ENCODE data around the gene PIP5KL1.

PIP5KL1 gene

GRCh38 chr9:127930231-127931091 lies at the start of gene PIP5KL1:
Gene PIP5KL1, minus strand, starts transcription at chr9:127930777. Its CDS starts 25 bp downstream, at chr9:127930752.
- peak; percentile 60 for DNase-seq (ENCODE audit: low spot score)

GRCh38 chr9:127980060-127980705 lies 49.6 kb upstream of the PIP5KL1 start:
- peak; percentile 45 for DNase-seq (ENCODE audit: low spot score)

DNA sequence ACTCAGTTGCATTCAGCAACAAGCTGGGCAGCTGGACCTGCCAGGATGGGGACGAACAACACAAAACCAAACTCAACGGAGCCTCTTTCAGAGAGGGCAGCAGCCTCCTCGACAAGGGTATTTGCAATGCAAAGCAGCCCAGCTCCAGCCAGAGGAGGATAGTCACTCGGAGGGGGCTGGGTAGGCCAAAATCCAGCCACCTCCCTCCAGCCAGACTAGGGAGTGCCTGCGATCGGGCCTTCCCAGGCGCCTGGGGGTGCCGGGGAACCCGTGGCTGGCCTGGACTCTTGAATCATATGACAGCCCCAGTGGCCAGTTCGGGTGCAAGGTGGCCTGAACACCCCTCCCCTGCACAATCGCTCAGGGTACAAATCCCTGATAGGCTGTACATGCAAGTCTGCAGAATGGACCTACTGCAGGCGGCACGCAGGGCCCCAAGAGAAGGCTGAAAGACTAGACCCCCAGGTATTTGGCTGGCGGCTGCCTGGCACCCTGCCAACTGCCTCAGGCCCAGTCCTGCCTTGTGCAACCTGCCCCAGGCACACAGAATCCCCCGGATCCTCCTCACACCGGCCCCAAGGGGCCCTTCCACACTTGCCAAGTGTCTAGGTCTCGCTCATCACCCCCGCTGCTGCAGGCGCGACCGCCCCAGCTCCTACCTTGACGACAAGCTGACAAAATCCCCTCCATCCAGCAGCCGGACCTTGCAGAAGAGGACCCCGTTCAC lies 48.9 kb upstream of the PIP5KL1 start:
- DNase-seq (ENCODE audit: low spot score), result no peak

- no peak for DNase-seq (ENCODE audit: low spot score)
Observed at GRCh38 chr9:127979015-127979332, 48.4 kb upstream of the PIP5KL1 start.

- DNase-seq (ENCODE audit: low spot score), result no peak
Observed at GRCh38 chr9:127977884-127978647, 47.5 kb upstream of the PIP5KL1 start.

DNA sequence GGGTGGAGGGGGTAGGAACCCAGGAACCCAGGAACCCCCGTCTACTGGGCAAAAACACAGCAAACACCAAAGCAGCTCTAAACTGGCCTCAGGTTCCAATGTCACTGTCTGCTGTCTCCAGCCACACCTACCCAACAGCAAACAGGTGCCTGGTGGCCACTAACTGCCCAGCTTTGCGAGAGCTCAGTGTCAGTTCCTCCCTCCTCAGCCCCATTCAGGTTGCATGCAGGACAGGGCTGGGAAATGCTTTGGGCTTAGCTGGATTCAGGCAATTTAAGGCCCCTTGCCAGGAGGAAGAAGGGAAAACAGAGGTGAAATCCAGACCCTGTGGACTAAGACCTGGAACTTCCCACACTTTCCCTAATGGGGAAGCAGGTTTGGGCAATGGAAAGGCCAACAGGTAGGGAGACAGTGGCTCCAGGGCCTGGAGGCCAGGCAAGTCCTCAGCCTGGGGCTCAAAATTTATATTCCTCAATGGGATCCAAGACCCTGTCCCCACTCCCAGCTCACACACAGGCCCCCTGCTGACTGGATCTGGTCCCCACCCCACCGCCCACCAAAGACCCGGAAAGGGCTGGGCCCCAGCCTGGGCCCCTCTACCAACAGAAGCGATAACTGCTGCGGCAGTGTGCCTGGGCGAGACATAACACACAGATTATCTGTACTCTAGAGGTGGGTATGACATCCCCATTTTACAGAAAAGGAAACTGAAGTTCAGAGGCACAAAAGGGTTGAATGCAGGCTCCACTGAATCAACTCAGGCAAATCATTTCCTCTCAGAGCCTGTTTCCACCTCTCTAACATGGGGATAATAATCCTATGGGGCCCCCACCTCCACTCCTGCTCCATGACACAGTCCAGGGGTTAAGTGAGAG lies 46.7 kb upstream of the PIP5KL1 start:
- no peak for DNase-seq (ENCODE audit: low spot score)

DNA sequence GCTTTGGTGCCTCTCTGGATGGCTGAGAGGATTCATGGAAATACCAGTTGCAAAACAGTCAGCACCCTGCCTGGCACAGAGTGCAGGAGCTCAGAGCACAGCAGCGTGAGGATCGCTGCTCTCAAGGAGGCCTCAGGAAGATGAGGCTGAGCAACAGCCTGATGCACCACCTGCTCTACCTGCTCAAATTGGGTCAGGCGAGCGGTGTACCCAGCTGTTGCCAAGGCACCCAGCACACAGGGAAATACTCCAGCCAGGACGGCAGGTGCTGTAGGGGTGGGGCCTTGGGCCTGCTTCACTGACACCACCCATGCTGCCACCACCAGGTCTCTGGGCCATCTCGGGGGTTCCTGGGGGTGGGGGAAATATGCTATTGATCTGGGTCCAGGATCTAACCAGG lies 45.9 kb upstream of the PIP5KL1 start:
- DNase-seq (ENCODE audit: low spot score), result peak; percentile 76

GRCh38 chr9:127975376-127976315 lies 45.1 kb upstream of the PIP5KL1 start:
- no peak for DNase-seq (ENCODE audit: low spot score)

DNA sequence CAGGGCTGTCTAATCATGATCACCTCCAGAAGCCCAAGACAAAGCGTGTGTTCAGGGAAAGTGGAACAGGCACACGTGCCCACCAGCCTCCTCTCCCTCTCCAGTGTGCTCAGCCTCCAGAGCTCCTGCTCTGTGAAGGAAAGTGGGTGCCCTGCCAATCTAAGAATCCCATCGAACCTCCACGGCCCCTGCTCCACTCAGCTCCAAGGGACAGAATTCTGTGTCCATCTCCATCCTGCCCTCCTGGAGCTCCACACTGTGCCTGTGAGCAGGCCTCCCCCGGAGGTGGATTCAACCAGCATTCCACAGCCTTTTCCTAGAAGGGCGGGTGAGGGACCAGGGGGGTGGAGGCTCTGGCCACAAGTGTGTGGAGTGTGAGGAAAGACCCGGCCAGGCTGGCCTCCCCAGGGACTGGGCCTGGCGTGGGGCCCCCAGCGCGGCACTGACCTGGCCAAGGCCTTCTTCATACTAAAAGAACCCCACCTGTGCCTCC lies 44.2 kb upstream of the PIP5KL1 start:
- DNase-seq (ENCODE audit: low spot score), result no peak

DNA sequence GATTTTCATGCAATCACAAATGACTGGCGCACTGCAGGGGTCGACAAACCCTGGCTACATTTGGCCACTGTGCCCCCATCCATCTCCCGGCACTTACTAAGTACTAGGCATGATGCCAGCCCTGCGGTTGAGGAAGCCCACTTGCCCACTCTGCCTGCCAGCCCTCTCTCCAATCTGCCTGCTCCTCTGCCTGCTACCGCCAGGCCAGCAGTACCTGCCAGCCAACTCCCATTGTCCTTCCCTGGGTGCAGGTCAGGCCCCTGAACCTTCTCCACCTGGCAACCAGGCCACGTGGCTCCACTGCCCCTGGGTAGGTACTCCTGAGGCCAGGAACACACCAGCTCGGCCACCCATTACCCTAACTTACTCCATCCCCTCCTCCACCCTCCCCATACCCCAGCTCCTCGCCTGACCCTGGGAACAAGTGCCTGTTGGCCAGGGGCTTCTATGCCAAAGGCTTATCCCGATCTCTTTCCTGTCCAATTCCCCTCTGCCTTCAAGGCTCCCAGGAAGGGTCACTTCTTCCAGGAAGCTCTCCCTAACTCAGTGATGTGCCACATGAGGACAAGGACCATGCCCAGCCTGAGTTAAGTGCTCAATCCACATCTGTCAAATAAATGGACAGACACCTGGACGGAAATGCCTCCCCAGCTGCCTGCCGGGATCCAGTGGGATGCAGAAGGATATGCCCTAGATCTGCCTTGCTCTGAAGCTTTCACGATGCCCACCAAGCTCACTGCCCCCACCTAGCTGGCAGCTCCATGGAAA lies 43.6 kb upstream of the PIP5KL1 start:
- no peak for DNase-seq (ENCODE audit: low spot score)

- no peak for DNase-seq (ENCODE audit: low spot score)
Observed at GRCh38 chr9:127973169-127974000, 42.8 kb upstream of the PIP5KL1 start.

- no peak for DNase-seq (ENCODE audit: low spot score)
Observed at GRCh38 chr9:127972236-127972871, 41.8 kb upstream of the PIP5KL1 start.

DNA sequence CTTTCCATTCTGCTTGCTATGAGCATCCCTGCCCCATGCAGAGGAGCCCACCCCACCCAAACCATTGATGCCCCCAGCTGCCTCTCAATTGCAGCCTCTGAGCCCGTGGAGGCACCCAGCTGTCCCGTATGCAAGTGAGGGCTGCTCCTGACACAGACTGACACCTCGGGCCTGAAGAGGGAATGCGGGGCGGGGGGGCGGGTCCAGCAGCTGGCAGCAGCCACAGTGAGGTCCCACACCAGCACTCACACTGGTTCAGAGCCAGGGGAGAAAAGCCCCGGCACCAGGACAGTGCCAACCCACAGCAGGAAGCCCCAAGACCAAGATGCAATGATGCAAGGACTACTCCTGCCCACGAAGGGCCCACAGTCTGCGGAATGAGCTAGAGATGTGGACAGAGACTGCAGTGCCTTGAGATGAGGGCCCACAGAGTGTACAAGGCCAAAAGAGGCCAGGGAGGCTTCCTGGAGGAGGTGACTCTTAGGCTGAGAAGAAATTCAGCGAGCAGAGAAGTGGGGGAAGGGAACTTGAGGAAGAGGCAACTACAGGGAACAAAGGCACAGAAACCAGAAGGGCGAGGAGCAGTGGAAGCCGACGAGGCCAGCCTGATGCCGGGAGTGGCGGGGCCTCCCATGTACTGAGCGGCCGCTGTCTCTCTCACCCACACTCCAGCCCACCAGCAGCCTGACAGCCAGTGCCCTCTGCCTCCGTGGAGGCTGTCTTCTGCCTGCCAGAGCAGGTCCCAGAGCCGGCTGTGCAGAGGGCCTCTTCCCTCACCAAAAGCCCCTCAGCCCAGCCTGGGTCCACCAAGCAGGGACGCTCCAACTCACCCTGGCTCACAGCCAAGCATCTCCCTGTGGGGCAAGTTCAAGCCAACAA lies 41.0 kb upstream of the PIP5KL1 start:
- no peak for DNase-seq (ENCODE audit: low spot score)

DNA sequence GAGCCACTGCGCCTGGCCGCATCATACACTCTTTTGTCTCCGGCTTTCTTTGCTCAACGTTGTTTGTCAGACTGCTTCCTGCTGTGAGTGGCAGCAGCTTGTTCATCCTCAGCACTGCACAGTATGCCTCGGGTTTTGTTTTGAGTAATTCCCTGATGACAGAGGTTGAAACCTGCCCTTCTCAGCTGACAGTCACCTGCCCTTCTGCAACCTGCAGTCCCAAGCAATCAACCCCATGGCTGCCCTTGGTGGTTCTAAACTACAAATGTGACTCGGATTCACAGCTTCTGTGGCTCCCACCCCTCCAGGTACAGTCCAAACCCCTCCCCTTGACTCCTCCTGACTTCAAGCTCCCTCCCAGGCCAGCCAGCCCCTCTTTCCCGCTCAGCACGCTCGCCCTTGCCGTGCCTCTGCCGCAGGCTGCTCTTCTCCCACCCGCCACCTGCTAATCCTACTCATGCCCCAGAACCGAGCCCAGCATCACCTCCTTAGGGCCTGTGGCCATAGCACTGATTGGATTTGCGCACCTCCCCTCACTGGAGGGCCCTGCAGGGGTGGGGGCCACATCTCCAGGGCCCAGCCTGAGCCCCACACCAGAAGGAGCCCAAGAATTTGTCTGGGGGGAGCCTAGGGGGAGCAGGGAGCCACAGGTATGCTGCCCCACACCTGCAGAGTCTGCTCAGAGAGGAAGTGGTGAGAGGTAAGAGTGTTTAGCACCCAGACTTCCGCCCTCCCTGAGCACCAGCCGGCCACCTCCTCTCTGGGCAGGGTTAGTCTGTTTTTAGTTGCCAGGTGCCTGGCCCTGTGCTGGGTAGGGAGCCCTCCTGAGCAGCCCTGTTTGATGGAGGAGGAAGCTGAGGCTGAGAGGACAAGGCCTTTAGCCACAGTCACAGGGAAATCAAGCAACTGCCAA lies 40.1 kb upstream of the PIP5KL1 start:
- DNase-seq (ENCODE audit: low spot score), result peak; percentile 74

GRCh38 chr9:127968700-127969383 lies 38.3 kb upstream of the PIP5KL1 start:
- no peak for DNase-seq (ENCODE audit: low spot score)

All from CD4-positive, alpha-beta T cell treated with Interleukin-15 for 4 hours (primary cell).